GM18502 (cell line): Measurements from ENCODE around the gene ASB6.

Experiments
- ATAC-seq: cut with Tn5 transposase; IDR thresholded peaks from one replicate; pipeline ENCODE4 v1.9.1; 2021; ENCODE audit warnings: mild to moderate bottlenecking; ENCODE audit not compliant: unreplicated experiment, poor library complexity

ASB6 gene

GRCh38 chr9:129590466-129590865 lies 51.5 kb downstream of the ASB6 start:
- ATAC-seq = no peak

DNA sequence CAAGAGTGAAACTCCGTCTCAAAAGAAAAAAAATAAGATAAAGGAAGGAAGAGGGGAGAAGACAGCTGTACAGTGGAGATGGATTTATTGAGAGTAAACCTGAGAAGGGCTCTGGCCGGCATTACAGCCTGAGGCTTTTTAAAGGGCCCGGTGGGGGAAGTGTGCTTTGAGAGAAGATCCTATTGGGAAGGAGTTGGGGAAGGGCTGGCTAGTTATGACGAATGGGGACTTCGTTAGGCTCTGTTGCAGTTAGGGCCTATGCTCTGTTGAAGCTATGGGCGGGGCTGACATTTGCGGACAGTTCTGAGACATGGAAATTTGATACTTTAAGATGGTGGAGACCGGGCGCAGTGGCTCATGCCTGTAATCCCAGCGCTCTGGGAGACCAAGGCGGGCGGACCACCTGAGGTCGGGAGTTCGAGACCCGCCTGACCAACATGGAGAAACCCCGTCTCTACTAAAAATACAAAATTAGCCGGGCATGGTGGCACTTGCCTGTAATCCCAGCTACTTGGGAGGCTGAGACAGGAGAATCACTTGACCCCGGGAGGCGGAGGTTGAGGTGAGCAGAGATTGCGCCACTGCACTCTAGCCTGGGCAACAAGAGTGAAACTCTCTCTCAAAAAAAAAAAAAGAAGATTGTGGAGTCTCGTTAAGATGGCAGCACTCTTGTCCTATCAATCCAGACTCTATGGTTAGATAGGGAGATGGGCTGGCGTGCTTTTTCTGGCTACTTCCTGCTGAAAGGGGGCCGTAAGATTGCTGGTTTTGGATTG lies 54.3 kb downstream of the ASB6 start:
- ATAC-seq = no peak

GRCh38 chr9:129586685-129587084 lies 55.3 kb downstream of the ASB6 start:
- ATAC-seq = no peak

- ATAC-seq = no peak
Observed at GRCh38 chr9:129586245-129586644, 55.7 kb downstream of the ASB6 start.

GRCh38 chr9:129585352-129585751 lies 56.6 kb downstream of the ASB6 start:
- ATAC-seq = no peak
